Neural progenitor cell (in vitro differentiated cells): ENCODE measurements around the gene POU2AF1. TPM values are rescaled to one million over a fixed set of nuclear protein-coding genes. Genes with fewer than 3 reads are reported as not detected.

Experiments
- DNase-seq: peaks from one replicate; pipeline ENCODE4 v3.0.0-alpha.2; 2016; ENCODE audit warnings: low spot score
- H2AFZ ChIP-seq: fragments of 200-600 bp; sonication (generic); replicated peaks from 2 replicates; pipeline ENCODE4 v1.6.1; 2016; ENCODE audit warnings: antibody characterized with exemption
- H3F3A ChIP-seq: fragments of 200-600 bp; sonication (generic); 2 replicates; pipeline ENCODE4 v1.6.1; 2016; ENCODE audit warnings: antibody characterized with exemption, low read depth
- H3K27ac ChIP-seq: fragments of 200-600 bp; sonication (generic); 2 replicates; pipeline ENCODE4 v1.5.1; 2016; ENCODE audit warnings: mild to moderate bottlenecking
- H3K27me3 ChIP-seq: fragments of 200-600 bp; sonication (generic); 2 replicates; pipeline ENCODE4 v1.6.1; 2016; ENCODE audit warnings: mild to moderate bottlenecking, moderate library complexity
- H3K36me3 ChIP-seq: fragments of 200-600 bp; sonication (generic); 2 replicates; pipeline ENCODE4 v1.5.1; 2016
- H3K4me1 ChIP-seq: fragments of 200-600 bp; sonication (generic); 2 replicates; pipeline ENCODE4 v1.6.1; 2016; ENCODE audit warnings: mixed run types
- H3K4me2 ChIP-seq: fragments of 200-600 bp; sonication (generic); 2 replicates; pipeline ENCODE4 v1.6.1; 2016
- H3K4me3 ChIP-seq: fragments of 200-600 bp; sonication (generic); 2 replicates; pipeline ENCODE4 v1.5.1; 2016
- H3K79me2 ChIP-seq: fragments of 200-600 bp; sonication (generic); 2 replicates; pipeline ENCODE4 v1.6.1; 2016; ENCODE audit warnings: low read depth
- H3K9ac ChIP-seq: fragments of 200-600 bp; sonication (generic); 2 replicates; pipeline ENCODE4 v1.6.1; 2016
- H3K9me3 ChIP-seq: fragments of 200-600 bp; sonication (generic); 2 replicates; pipeline ENCODE4 v1.5.1; 2016; ENCODE audit warnings: low read depth
- H4K20me1 ChIP-seq: fragments of 200-600 bp; sonication (generic); 2 replicates; pipeline ENCODE4 v1.6.1; 2016; ENCODE audit warnings: low read depth
- H3K27ac Mint-ChIP-seq: 3 replicates; pipeline ENCODE4 v1.8.0; 2021; ENCODE audit warnings: mixed read lengths
- H3K27me3 Mint-ChIP-seq: 2 replicates; pipeline ENCODE4 v1.8.0; 2022; ENCODE audit warnings: low read depth, mild to moderate bottlenecking, inconsistent platforms, moderate library complexity, mixed read lengths; ENCODE audit not compliant: insufficient read depth
- H3K36me3 Mint-ChIP-seq: 3 replicates; pipeline ENCODE4 v1.8.0; 2021; ENCODE audit warnings: mixed read lengths
- H3K4me1 Mint-ChIP-seq: 3 replicates; pipeline ENCODE4 v1.8.0; 2021; ENCODE audit warnings: mixed read lengths
- H3K4me3 Mint-ChIP-seq: 3 replicates; pipeline ENCODE4 v1.8.0; 2021; ENCODE audit warnings: mild to moderate bottlenecking, moderate library complexity, mixed read lengths
- H3K9me3 Mint-ChIP-seq: 3 replicates; pipeline ENCODE4 v1.8.0; 2020; ENCODE audit warnings: mixed read lengths
- EZH2 ChIP-seq: fragments of 200-600 bp; sonication (generic); IDR thresholded peaks from 2 replicates; pipeline ENCODE4 v1.6.1; 2017; ENCODE audit warnings: antibody characterized with exemption, mild to moderate bottlenecking, moderate library complexity
- EZH2phosphoT487 ChIP-seq: fragments of 200-600 bp; sonication (generic); IDR thresholded peaks from 2 replicates; pipeline ENCODE4 v1.6.1; 2017; ENCODE audit warnings: antibody characterized with exemption
- total RNA-seq: library from RNA; depleted of rRNA; stranded (reverse); fragments of >200 nt; gene quantifications from 2 replicates; pipeline ENCODE4 v1.2.3, GENCODE V29; 2015; ENCODE audit warnings: low replicate concordance
- TF ChIP-seq, protein P1 (sequence below): fragments of 200-600 bp; sonication (generic); IDR thresholded peaks from 2 replicates; pipeline ENCODE4 v1.5.1; 2017; ENCODE audit warnings: antibody characterized with exemption, mild to moderate bottlenecking

The POU2AF1 gene
- total RNA-seq, 1 donor from 2014 or later, result not detected

DNA sequence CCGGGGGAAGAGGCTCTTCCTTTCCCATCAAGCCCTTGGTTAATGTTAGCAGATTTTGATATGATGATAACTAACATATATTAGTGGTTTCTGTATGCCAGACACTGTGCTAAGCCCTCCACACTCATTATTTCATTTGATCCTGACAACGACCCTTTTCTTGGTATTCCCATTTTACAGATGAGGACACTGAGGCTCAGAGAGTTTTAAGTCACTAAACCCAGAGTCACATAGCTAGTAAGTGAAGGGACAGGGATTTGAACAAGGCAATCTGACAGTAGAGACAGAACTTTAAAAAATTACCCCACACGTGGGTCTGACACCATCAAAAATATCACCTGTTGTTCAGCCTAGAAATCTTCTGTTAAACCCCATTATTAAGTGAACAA, 22.4 kb downstream of the POU2AF1 start:
- H3K27ac Mint-ChIP-seq, result no peak overlapping the region
- H3K4me3 ChIP-seq, result no peak overlapping the region
- H3F3A ChIP-seq, result no peaks in the 10 kb centered on the region
- no peaks in the 10 kb centered on the region for H3K79me2 ChIP-seq
- no peak overlapping the region for H3K27ac ChIP-seq
- no peak overlapping the region for H3K9ac ChIP-seq
- peaks cover 9% of the 10 kb centered on the region for H3K4me1 Mint-ChIP-seq
- no peaks in the 10 kb centered on the region for H4K20me1 ChIP-seq
- TF ChIP-seq EZH2phosphoT487 (no peak), EZH2 (no peak)
- TF ChIP-seq, protein P1, sequence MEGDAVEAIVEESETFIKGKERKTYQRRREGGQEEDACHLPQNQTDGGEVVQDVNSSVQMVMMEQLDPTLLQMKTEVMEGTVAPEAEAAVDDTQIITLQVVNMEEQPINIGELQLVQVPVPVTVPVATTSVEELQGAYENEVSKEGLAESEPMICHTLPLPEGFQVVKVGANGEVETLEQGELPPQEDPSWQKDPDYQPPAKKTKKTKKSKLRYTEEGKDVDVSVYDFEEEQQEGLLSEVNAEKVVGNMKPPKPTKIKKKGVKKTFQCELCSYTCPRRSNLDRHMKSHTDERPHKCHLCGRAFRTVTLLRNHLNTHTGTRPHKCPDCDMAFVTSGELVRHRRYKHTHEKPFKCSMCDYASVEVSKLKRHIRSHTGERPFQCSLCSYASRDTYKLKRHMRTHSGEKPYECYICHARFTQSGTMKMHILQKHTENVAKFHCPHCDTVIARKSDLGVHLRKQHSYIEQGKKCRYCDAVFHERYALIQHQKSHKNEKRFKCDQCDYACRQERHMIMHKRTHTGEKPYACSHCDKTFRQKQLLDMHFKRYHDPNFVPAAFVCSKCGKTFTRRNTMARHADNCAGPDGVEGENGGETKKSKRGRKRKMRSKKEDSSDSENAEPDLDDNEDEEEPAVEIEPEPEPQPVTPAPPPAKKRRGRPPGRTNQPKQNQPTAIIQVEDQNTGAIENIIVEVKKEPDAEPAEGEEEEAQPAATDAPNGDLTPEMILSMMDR, result no peak
- no peaks in the 10 kb centered on the region for H3K36me3 Mint-ChIP-seq
- H3K27me3 ChIP-seq, result no peaks in the 10 kb centered on the region
- H3K4me2 ChIP-seq, result no peak overlapping the region
- no peaks in the 10 kb centered on the region for H3K36me3 ChIP-seq
- H3K4me1 ChIP-seq, result no peaks in the 10 kb centered on the region
- no peak for DNase-seq
- peaks cover 3% of the 10 kb centered on the region for H3K27me3 Mint-ChIP-seq
- no peaks in the 10 kb centered on the region for H3K9me3 Mint-ChIP-seq
- H2AFZ ChIP-seq, result no peak overlapping the region
- H3K4me3 Mint-ChIP-seq, result no peak overlapping the region
- H3K9me3 ChIP-seq, result no peaks in the 10 kb centered on the region

DNA sequence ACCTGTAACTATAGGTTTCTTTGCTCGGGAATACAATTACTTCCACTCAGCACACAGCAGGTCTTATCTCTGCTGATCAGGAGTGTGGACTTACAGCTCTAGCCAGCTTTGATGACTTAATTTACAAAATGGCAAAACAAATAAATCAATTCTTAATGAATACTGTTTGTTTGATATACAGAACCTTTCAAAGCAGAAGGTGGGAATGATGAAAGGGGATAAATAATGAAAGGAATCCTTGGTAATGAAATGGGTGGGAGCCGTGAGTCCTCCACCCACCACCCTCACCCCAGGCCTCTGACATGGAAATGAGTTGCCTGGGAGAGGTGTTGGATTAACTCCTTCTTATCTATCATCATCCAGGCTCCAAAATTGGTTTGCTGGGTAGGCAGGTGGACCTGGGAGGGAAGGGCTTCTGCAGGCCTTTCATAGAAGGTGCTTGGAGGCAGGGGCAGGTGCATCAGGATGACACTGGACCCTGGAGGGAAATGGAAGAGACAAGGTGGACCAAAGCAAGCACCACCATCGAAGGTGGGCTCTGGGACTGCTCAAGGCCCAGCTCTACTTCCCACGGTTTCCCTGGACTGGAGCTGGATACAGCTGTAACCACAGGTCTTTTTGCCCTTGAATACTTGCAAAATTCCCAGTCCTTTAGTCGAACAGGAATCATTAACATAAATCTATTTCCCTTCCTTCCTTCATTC, 23.0 kb downstream of the POU2AF1 start:
- Mint-ChIP-seq H3K27ac (no peak overlapping the region), H3K27me3 (peaks cover 3% of the 10 kb centered on the region), H3K9me3 (no peaks in the 10 kb centered on the region), H3K4me1 (peaks cover 9% of the 10 kb centered on the region), H3K36me3 (no peaks in the 10 kb centered on the region), H3K4me3 (no peak overlapping the region)
- Histone ChIP-seq H2AFZ (no peak overlapping the region), H3K9ac (no peak overlapping the region), H3K27ac (no peak overlapping the region), H3K79me2 (no peaks in the 10 kb centered on the region), H4K20me1 (no peaks in the 10 kb centered on the region), H3K36me3 (no peaks in the 10 kb centered on the region), H3K4me2 (no peak overlapping the region), H3K27me3 (no peaks in the 10 kb centered on the region), H3K4me3 (no peak overlapping the region), H3K9me3 (no peaks in the 10 kb centered on the region), H3F3A (no peaks in the 10 kb centered on the region), H3K4me1 (no peaks in the 10 kb centered on the region)
- DNase-seq, result no peak
- TF ChIP-seq EZH2phosphoT487, result no peak
- TF ChIP-seq EZH2, result no peak
- TF ChIP-seq, protein P1, result no peak

DNA sequence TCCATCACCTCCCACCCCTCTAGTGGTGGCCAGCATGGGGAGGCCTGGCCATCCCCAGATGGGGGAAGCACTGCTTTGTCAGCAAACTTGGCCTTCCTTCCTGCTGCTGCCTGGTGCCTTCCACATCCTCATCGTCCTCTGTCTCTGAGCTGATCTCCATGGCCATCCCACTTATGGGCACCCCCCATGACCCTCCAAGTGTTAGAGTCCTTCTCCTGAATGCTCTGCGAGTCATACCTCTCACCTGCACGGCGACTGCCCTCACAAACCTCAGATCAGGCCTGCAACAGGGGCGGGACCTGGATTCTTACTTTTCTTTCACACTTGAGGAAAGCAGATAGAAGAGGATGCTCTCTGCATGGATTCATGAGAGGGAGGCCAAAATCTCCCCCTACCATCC, 24.0 kb downstream of the POU2AF1 start:
- no peak overlapping the region for H3K27ac Mint-ChIP-seq

More for the DNA sequence above, 24.0 kb downstream of the POU2AF1 start:
- Mint-ChIP-seq H3K27me3 (peaks cover 3% of the 10 kb centered on the region), H3K4me1 (peaks cover 9% of the 10 kb centered on the region), H3K9me3 (no peaks in the 10 kb centered on the region), H3K4me3 (no peak overlapping the region), H3K36me3 (no peaks in the 10 kb centered on the region)
- no peaks in the 10 kb centered on the region for H4K20me1 ChIP-seq
- no peak for TF ChIP-seq EZH2phosphoT487
- TF ChIP-seq, protein P1, result no peak
- TF ChIP-seq EZH2, result no peak
- no peak for DNase-seq
- H3K4me3 ChIP-seq, result no peak overlapping the region
- H3K9me3 ChIP-seq, result no peaks in the 10 kb centered on the region
- no peaks in the 10 kb centered on the region for H3K36me3 ChIP-seq
- no peak overlapping the region for H3K9ac ChIP-seq
- no peak overlapping the region for H3K4me2 ChIP-seq
- no peak overlapping the region for H2AFZ ChIP-seq
- no peaks in the 10 kb centered on the region for H3K27me3 ChIP-seq
- no peaks in the 10 kb centered on the region for H3F3A ChIP-seq
- H3K27ac ChIP-seq, result no peak overlapping the region
- H3K4me1 ChIP-seq, result no peaks in the 10 kb centered on the region
- no peaks in the 10 kb centered on the region for H3K79me2 ChIP-seq
